B cell (primary cell): ENCODE measurements around the gene TMEM30A.

Experiments
- CTCF ChIP-seq: fragments of 200-600 bp; IDR thresholded peaks from one replicate; pipeline ENCODE4 v1.8.0; 2022; ENCODE audit warnings: antibody characterized with exemption, mild to moderate bottlenecking
- EZH2 ChIP-seq: IDR thresholded peaks from 2 replicates; pipeline ENCODE4 v1.6.1; 2012; ENCODE audit warnings: borderline replicate concordance, low read depth, mild to moderate bottlenecking, moderate library complexity, low read length; ENCODE audit not compliant: insufficient read depth, poor library complexity, severe bottlenecking

- TF ChIP-seq CTCF (no peak), EZH2 (no peak)
Observed at GRCh38 chr6:75288023-75288422, 3.4 kb upstream of the TMEM30A start.
